CD4-positive, alpha-beta T cell treated with Interleukin-15 for 4 hours (primary cell): ENCODE data around the gene OR2AG1.
A peak's percentile ranks its signal among the peaks of the same experiment; 100 is the strongest.

ENCODE experiments used
- DNase-seq: peaks from one replicate; pipeline ENCODE4 v3.0.0-alpha.2; 2020; ENCODE audit warnings: low spot score

The OR2AG1 gene, protein sequence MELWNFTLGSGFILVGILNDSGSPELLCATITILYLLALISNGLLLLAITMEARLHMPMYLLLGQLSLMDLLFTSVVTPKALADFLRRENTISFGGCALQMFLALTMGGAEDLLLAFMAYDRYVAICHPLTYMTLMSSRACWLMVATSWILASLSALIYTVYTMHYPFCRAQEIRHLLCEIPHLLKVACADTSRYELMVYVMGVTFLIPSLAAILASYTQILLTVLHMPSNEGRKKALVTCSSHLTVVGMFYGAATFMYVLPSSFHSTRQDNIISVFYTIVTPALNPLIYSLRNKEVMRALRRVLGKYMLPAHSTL

GRCh38 chr11:6782720-6783119 lies at the start of gene OR2AG1:
Gene OR2AG1, plus strand, starts transcription at chr11:6783020. Its CDS starts 2,018 bp downstream, at chr11:6785038.
- DNase-seq = no peak

DNA sequence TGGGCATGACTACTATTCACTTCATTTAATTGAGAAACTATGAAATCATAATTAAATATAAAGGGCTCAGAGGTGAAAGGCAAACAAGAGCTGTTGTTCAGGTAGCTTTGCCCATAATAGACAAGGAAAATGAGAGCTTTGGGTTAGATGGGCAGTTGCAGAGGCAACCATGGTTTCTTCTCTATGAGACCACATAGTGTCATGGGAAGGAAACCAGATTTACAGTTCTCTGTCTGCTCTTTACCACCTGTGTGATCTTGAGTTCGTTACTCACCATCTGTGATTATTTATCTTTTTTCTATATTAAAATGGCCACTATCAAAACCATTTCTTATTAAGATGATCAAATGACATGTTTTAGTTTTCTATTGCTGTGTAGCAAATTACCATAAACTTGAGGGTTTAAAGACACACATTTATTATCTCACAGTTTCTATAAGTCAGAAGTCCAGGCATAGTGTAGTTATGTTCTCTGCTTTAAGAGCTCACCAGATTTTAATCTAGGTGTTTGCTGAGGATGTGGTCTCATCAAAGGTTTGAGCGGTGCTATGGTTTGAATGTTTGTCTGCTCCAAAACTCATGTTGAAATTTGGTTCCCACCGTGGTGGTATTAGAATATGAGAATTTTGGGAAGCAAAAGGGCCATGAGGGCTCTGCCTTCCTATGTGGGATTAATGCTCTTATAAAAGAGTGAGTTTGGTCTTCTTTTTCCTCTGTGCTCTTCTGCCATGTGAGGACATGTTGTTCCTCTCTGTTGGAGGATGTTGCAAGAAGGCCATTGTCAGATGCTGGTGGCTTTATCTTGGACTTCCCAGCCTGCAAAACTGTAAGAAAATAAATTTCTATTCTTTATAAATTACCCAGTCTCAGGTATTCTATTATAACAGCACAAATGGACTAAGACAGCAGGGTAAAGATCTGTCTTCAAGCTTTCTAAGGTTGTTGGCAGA lies 49.2 kb upstream of the OR2AG1 start:
- peak; percentile 34 for DNase-seq

DNA sequence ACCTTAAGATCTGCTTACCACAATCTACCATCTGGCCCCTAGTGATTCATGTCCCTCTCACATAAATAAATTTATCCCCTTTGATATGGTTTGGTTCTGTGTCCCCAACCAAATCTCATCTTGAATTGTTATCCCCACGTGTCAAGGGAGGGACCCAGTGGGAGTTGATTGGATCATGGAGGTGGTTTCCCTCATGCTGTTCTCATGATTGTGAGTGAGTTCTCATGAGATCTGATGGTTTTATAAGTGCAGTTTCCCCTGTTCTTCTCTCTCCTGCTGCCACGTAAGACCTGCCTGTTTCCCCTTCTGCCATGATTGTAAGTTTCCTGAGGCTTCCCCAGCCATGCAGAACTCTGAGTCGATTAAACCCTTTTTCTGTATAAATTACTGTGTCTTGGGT lies 48.2 kb upstream of the OR2AG1 start:
- DNase-seq = no peak

DNA sequence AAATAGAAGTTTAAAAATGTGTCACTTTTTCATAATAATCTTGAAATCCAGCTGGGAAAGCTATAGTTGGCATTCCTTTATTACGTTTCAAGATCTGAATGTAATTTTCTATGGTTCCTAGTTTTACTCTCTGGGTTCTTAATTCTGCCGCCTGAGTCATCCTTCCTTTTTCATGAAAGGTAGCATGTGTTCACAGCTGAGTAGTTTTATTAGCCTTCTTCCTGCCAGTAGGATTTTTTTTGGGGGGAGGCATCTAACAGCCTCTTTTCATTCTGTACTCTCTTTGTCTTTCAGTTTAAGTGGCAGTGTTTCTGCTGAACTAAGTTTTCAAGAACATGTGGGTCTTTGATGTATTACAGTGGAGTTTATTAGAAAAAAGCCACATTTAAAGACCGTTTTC lies 47.5 kb upstream of the OR2AG1 start:
- peak; percentile 56 for DNase-seq

- no peak for DNase-seq
These were observed 46.2 kb upstream of the OR2AG1 start for GRCh38 chr11:6736495-6737121.

DNA sequence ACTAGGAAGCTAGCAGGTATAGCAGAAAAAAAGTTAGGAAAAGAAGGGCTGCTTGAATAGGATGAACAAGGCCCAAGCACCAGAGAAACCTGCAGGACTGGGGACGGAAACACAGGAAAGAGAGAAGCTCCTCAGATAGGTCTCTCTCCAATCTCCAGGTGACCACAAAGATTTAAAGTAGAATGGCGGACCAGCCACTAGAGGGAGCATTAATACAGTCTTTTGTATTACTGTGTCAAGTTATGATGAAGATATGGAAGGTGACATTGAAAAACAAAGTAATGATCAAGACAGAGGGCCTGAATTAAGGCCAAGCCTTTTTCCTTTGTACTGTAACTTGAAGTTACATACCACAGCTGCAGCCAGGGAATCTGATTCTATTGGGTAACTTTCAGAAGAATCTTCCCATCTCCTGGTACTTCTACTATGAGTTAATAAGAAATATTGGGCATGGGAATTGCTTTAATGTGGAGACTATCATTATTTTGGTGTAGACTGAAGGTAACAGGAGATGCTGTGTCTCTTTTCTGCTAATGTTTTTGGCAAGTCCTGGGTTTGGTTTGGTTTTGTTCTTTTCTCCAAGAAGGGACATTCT lies 44.9 kb upstream of the OR2AG1 start:
- DNase-seq = peak; percentile 83

DNA sequence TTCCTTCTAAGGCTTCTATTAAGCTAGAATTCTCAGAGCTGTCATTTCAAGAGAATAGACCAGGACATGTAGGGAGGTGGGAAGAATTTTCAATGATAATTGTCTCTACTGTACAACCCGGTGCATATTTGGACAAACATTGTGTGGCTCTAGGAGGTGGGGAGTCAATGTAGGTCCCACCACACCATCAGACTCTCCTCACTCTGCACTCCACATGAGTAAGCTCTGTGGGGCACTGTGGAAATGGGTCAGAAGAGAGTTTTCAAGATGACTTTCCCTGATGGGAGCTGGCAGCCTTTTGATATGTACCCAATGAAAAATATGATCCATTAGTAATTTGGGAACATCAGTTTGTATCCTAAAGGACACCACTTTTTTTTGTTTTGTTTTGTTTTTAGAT lies 44.2 kb upstream of the OR2AG1 start:
- DNase-seq = no peak

- DNase-seq = peak; percentile 18
These were observed 40.6 kb upstream of the OR2AG1 start for GRCh38 chr11:6742260-6742659.

GRCh38 chr11:6745018-6745417 lies 37.8 kb upstream of the OR2AG1 start:
- no peak for DNase-seq

- peak; percentile 44 for DNase-seq
These were observed 37.3 kb upstream of the OR2AG1 start for GRCh38 chr11:6745465-6746015.

DNA sequence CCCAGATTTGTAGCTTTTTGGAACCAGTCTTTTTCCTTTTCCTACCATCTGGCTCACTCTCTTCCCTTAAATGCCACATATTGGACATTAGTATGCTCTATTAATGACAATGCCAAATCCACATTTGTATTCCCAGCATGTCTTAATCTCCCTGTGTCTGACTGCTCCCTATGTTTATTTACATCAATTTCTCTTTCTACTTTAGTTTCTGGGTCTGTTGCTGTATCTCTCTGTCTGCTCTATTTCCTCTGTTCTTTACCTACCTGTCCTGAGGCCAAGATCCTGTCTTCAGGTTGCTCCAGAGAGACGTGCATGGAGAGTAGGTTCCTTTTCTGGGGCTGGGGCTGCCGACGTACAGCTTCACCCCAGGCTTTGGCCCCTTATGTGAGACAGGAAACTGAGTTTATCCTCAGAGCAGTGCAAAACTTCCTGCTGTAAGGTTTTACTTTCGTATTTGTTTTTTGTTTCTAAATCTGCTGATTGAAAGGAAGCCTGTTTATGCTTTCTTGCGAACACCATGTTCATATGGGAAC lies 36.7 kb upstream of the OR2AG1 start:
- peak; percentile 58 for DNase-seq

DNA sequence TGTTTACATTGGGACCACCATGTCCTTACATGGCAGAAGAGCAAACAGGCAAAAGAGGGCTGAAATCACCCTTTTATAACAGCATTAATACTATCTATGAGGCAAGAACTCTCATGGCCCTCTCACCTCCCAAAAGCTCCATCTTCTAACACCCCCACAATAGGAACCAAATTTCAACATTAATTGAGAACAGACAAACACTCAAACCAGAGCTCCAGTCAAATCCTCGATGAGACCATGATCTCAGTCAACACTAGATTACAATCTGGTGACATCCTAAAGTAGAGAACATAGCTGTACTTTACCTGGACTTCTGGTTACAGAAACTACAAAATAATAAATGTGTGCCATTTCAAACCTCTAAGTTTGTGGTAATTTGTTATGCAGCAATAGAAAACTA lies 36.2 kb upstream of the OR2AG1 start:
- DNase-seq = no peak

- DNase-seq = no peak
These were observed 35.6 kb upstream of the OR2AG1 start for GRCh38 chr11:6747097-6747668.

DNA sequence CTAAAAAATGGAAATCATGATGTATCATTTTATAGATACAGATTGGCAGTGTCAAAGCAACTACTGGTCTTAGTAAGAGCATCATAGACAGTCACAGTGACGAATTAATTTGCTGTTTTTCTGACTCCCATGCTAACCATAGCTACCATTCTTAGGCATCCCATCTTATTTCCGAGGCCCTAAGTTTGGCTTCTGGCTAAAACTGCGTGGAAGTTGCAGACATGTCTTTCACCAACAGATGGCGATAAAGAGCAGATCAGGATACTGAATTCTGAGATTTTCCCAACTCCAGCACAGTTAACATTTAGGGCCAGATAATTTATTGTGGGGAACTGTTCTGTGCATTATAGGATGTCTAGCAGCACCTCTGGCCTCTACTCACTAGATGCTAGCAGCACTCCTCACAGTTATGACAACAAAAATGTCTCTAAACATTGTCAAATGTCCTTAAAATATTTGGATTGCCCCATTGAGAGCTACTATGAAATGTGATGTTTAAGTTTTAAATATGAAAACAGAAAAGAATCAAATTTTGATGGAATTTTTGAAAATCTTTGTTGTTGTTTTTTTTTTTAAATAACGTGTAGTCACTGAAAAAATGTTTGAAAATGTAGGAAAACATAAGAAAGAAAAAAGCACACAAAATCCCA lies 27.4 kb upstream of the OR2AG1 start:
- DNase-seq = peak; percentile 60

DNA sequence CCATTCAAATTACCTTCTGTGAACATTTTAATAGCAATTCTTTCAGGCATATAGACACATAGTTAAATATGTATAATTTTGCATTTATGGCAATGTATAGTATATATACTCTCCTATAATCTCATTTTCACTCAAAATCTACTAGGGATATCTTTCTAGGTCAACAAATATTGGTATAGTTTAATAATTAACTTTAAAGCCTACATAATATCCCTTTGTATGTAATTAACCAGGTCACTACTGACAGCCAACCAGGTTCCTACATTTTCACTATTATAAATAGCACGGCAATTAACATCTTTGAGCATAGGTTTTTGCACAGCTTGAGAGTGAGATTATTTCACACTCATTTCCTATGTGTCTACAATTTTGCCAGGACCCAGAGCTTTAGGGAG lies 26.9 kb upstream of the OR2AG1 start:
- no peak for DNase-seq

DNA sequence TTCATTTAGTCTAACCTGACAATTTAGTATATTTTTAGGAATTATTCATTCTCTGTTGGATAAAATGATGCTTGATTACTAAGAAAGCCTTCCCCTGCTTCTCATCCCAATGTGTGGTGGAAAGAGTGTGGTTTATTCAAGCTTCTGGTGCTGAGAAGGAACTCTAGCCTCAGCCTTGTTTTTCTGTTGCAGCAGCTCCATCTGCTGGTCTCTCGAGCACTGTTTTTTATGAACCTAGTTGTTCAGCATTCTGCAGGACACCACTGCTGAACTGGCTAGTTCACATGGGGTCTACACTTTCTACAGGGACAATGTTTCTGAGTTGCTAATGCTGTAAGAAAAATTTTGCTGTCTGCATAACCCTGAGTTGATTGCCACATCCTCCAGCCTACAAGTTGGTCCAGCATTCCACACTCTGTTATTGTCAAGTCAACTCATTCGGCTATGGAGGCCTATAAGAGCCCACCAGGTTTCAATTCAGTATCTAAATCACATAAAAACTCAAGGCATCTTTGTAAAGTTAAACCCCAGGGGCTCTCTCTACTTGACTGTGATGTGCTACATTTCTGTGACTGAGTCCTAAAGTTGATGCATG lies 25.4 kb upstream of the OR2AG1 start:
- DNase-seq = peak; percentile 71

GRCh38 chr11:6771926-6772893 lies 10.6 kb upstream of the OR2AG1 start, which contains the start of gene OR2AG2:
Gene OR2AG2, minus strand, starts transcription at chr11:6771976. Its CDS starts 3,019 bp downstream, at chr11:6768957.
- DNase-seq = no peak

GRCh38 chr11:6778518-6778917 lies 4.3 kb upstream of the OR2AG1 start:
- DNase-seq = no peak

- DNase-seq = no peak
These were observed 2.0 kb upstream of the OR2AG1 start for GRCh38 chr11:6780829-6781228.
